SK-MEL-5 (cell line): Measurements from ENCODE around the gene CDH4. TPM values are rescaled to one million over a fixed set of nuclear protein-coding genes. Genes with fewer than 3 reads are reported as not detected.

Source experiments
- DNase-seq: peaks from one replicate; pipeline ENCODE4 v3.0.0-alpha.2; 2016; ENCODE audit warnings: low read depth, low spot score
- in situ Hi-C: cut with HindIII; loops from 2 replicates; pipeline ENCODE4 v1.10.0; 2016; ENCODE audit warnings: low sequenced_read_pairs, high pct_unique_total_duplicates, low pct_unique_long_range_greater_than_20kb
- total RNA-seq: library from RNA; depleted of rRNA; stranded (reverse); fragments of >200 nt; shearing (Covaris generic); gene quantifications from 2 replicates; pipeline ENCODE4 v1.2.3, GENCODE V29; 2014

The CDH4 gene
- total RNA-seq, 1 experiment from 2014 or later: not detected

- DNase-seq: no peak
- in situ Hi-C loops: no loop called here
Measured at GRCh38 chr20:61796738-61797137, 544.7 kb downstream of the CDH4 start.

- DNase-seq: no peak
- in situ Hi-C loops: no loop called here
Measured at GRCh38 chr20:61797200-61797599, 545.1 kb downstream of the CDH4 start.

- in situ Hi-C loops: no loop called here
- no peak for DNase-seq
Measured at GRCh38 chr20:61797971-61798411, 545.9 kb downstream of the CDH4 start.

- in situ Hi-C loops: no loop called here
- no peak for DNase-seq
Measured at GRCh38 chr20:61798632-61799031, 546.6 kb downstream of the CDH4 start.

GRCh38 chr20:61799394-61799923 lies 547.4 kb downstream of the CDH4 start:
- DNase-seq: no peak
- in situ Hi-C loops: no loop called here

GRCh38 chr20:61799928-61800327 lies 547.9 kb downstream of the CDH4 start:
- in situ Hi-C loops: no loop called here
- DNase-seq: no peak

- DNase-seq: no peak
- in situ Hi-C loops: no loop called here
Measured at GRCh38 chr20:61800359-61801064, 548.5 kb downstream of the CDH4 start.

GRCh38 chr20:61801065-61801360 lies 549.0 kb downstream of the CDH4 start:
- DNase-seq: no peak
- in situ Hi-C loops: no loop called here

- DNase-seq: no peak
- in situ Hi-C loops: no loop called here
Measured at GRCh38 chr20:61801428-61801827, 549.4 kb downstream of the CDH4 start.

GRCh38 chr20:61801857-61802442 lies 549.9 kb downstream of the CDH4 start:
- in situ Hi-C loops: no loop called here
- no peak for DNase-seq

- no peak for DNase-seq
- in situ Hi-C loops: no loop called here
Measured at GRCh38 chr20:61802721-61803311, 550.8 kb downstream of the CDH4 start.

- no peak for DNase-seq
- in situ Hi-C loops: no loop called here
Measured at GRCh38 chr20:61803416-61803914, 551.4 kb downstream of the CDH4 start.

GRCh38 chr20:61803915-61804751 lies 552.1 kb downstream of the CDH4 start:
- no peak for DNase-seq
- in situ Hi-C loops: no loop called here

- DNase-seq: no peak
- in situ Hi-C loops: no loop called here
Measured at GRCh38 chr20:61804752-61805295, 552.8 kb downstream of the CDH4 start.

- no peak for DNase-seq
- in situ Hi-C loops: no loop called here
Measured at GRCh38 chr20:61805365-61805764, 553.3 kb downstream of the CDH4 start.

GRCh38 chr20:61805781-61806180 lies 553.7 kb downstream of the CDH4 start:
- in situ Hi-C loops: no loop called here
- DNase-seq: no peak

- no peak for DNase-seq
- in situ Hi-C loops: no loop called here
Measured at GRCh38 chr20:61806314-61806713, 554.3 kb downstream of the CDH4 start.

- DNase-seq: no peak
- in situ Hi-C loops: no loop called here
Measured at GRCh38 chr20:61806995-61807394, 554.9 kb downstream of the CDH4 start.
